BLaER1 (cell line): ENCODE results near the gene DIP2C.

Source experiments
- H3K27ac ChIP-seq: shearing (Covaris generic); formaldehyde crosslinking; 2 replicates; pipeline ENCODE4 v1.8.1; 2022
- H3K27me3 ChIP-seq: shearing (Covaris generic); formaldehyde crosslinking; 2 replicates; pipeline ENCODE4 v1.8.1; 2022
- H3K36me3 ChIP-seq: shearing (Covaris generic); formaldehyde crosslinking; 2 replicates; pipeline ENCODE4 v1.8.1; 2022
- H3K4me1 ChIP-seq: shearing (Covaris generic); formaldehyde crosslinking; 2 replicates; pipeline ENCODE4 v1.8.1; 2022
- H3K4me2 ChIP-seq: shearing (Covaris generic); formaldehyde crosslinking; 2 replicates; pipeline ENCODE4 v1.8.1; 2022
- H3K4me3 ChIP-seq: shearing (Covaris generic); formaldehyde crosslinking; 2 replicates; pipeline ENCODE4 v1.8.1; 2022
- H3K9ac ChIP-seq: shearing (Covaris generic); formaldehyde crosslinking; 2 replicates; pipeline ENCODE4 v1.8.1; 2022
- H3K9me3 ChIP-seq: shearing (Covaris generic); formaldehyde crosslinking; 2 replicates; pipeline ENCODE4 v1.8.1; 2022
- H4K20me1 ChIP-seq: shearing (Covaris generic); formaldehyde crosslinking; 2 replicates; pipeline ENCODE4 v1.8.1; 2022
- Cebpa-rat ChIP-seq: shearing (Covaris generic); IDR thresholded peaks from 2 replicates; pipeline ENCODE4 v1.8.1; 2022

DIP2C gene

GRCh38 chr10:287814-288213 lies 401.7 kb downstream of the DIP2C start:
- H3K9ac ChIP-seq, result no peak overlapping the region
- no peak for TF ChIP-seq Cebpa-rat
- peaks cover 90% of the 10 kb centered on the region for H3K36me3 ChIP-seq
- no peaks in the 10 kb centered on the region for H3K27me3 ChIP-seq
- H3K4me2 ChIP-seq, result no peak overlapping the region
- peaks cover 6% of the 10 kb centered on the region for H3K4me1 ChIP-seq
- no peak overlapping the region for H3K4me3 ChIP-seq
- H4K20me1 ChIP-seq, result no peaks in the 10 kb centered on the region
- H3K27ac ChIP-seq, result no peak overlapping the region
- H3K9me3 ChIP-seq, result no peaks in the 10 kb centered on the region

- no peaks in the 10 kb centered on the region for H3K4me1 ChIP-seq
- no peaks in the 10 kb centered on the region for H3K27me3 ChIP-seq
- H3K9me3 ChIP-seq, result no peaks in the 10 kb centered on the region
- no peak overlapping the region for H3K27ac ChIP-seq
- no peak overlapping the region for H3K9ac ChIP-seq
- no peak for TF ChIP-seq Cebpa-rat
- H3K4me3 ChIP-seq, result no peak overlapping the region
- H3K36me3 ChIP-seq, result peaks cover 94% of the 10 kb centered on the region
- no peaks in the 10 kb centered on the region for H4K20me1 ChIP-seq
- no peak overlapping the region for H3K4me2 ChIP-seq
These were observed 402.3 kb downstream of the DIP2C start for GRCh38 chr10:287026-287709.

- H3K4me3 ChIP-seq, result no peak overlapping the region
- no peak overlapping the region for H3K9ac ChIP-seq
- H3K9me3 ChIP-seq, result no peaks in the 10 kb centered on the region
- H4K20me1 ChIP-seq, result no peaks in the 10 kb centered on the region
- H3K27me3 ChIP-seq, result no peaks in the 10 kb centered on the region
- H3K4me1 ChIP-seq, result no peaks in the 10 kb centered on the region
- no peak for TF ChIP-seq Cebpa-rat
- H3K27ac ChIP-seq, result no peak overlapping the region
- peaks cover 92% of the 10 kb centered on the region for H3K36me3 ChIP-seq
- H3K4me2 ChIP-seq, result no peak overlapping the region
These were observed 404.3 kb downstream of the DIP2C start for GRCh38 chr10:285216-285615.

GRCh38 chr10:283916-284356 lies 405.5 kb downstream of the DIP2C start:
- Histone ChIP-seq H3K4me2 (no peak overlapping the region), H4K20me1 (no peaks in the 10 kb centered on the region), H3K4me3 (no peak overlapping the region), H3K9ac (no peak overlapping the region), H3K27ac (no peak overlapping the region), H3K9me3 (no peaks in the 10 kb centered on the region), H3K27me3 (no peaks in the 10 kb centered on the region), H3K4me1 (no peaks in the 10 kb centered on the region), H3K36me3 (peaks cover 92% of the 10 kb centered on the region)
- TF ChIP-seq Cebpa-rat, result no peak

- Histone ChIP-seq H3K4me2 (no peak overlapping the region), H3K27ac (no peak overlapping the region), H4K20me1 (no peaks in the 10 kb centered on the region), H3K4me3 (no peak overlapping the region), H3K36me3 (peaks cover 92% of the 10 kb centered on the region), H3K9ac (no peak overlapping the region), H3K27me3 (no peaks in the 10 kb centered on the region), H3K9me3 (no peaks in the 10 kb centered on the region), H3K4me1 (no peaks in the 10 kb centered on the region)
- no peak for TF ChIP-seq Cebpa-rat
These were observed 406.4 kb downstream of the DIP2C start for GRCh38 chr10:283140-283479.

DNA sequence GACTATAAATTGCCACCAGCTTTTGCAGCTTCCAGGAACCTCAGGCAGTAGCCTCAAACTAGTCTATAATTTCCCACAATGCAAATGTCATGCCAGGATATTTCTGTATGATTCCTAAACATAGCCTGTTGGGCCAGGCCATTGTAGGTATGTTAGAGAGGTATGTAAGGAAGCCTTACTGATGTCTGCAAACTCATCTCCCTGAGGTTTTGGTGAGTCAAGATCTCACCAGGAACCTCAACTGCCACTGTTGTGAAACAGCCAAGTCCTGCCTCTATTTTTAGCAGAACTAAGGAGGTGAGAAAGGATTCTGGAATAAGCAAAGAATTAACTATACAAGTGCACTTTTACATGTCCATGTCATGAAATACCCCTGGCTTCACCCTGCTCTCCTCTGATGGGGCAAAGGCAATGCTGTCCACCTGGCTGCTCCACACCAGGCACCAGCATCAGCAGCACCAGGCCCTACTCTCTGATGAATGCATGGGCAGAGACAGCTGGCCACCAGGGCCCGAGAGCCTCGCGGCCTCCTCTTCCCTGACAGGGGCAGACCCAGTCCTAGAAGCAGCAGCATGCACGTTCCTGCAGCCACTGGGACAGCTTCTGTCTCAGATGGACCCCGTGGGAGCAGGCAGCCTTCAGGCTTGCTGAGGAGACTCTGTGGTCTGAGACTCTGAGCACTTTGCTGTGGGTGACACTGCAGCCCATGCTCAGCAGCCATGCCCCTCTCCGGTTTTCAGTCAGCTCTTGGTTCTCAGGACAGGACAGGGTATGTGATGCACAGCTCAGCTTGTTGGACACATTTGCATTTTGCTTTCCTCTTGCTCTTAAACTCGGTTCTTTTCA lies 407.0 kb downstream of the DIP2C start:
- Histone ChIP-seq H3K4me3 (no peak overlapping the region), H3K9me3 (no peaks in the 10 kb centered on the region), H3K36me3 (peaks cover 93% of the 10 kb centered on the region), H3K27ac (no peak overlapping the region), H3K27me3 (no peaks in the 10 kb centered on the region), H3K9ac (no peak overlapping the region), H3K4me2 (no peak overlapping the region), H3K4me1 (peaks cover 4% of the 10 kb centered on the region), H4K20me1 (no peaks in the 10 kb centered on the region)
- TF ChIP-seq Cebpa-rat, result no peak

DNA sequence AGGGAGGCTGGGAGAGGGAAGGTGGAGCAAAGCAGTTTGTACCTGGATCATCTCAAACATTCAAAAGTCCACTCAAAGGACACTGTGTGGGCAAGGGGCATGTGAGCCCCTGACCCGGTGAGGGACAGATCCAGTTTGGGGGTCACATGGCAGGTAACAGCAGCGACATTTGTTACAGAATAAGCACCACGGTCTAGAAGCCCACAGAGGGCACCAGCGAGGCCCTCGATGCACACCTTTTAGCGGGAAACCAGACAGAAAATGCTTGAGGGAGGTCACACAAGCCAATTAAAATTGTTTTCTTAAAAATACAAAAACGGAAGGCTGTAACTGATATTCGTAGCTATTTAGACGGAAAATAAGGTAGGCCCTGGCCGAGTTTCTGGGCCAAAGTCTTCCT lies 409.8 kb downstream of the DIP2C start:
- no peaks in the 10 kb centered on the region for H3K9me3 ChIP-seq
- no peak for TF ChIP-seq Cebpa-rat
- no peaks in the 10 kb centered on the region for H3K27me3 ChIP-seq
- H4K20me1 ChIP-seq, result no peaks in the 10 kb centered on the region
- no peak overlapping the region for H3K27ac ChIP-seq
- H3K4me1 ChIP-seq, result peaks cover 17% of the 10 kb centered on the region
- H3K4me2 ChIP-seq, result no peak overlapping the region
- H3K4me3 ChIP-seq, result no peak overlapping the region
- H3K9ac ChIP-seq, result no peak overlapping the region
- peaks cover 81% of the 10 kb centered on the region for H3K36me3 ChIP-seq

GRCh38 chr10:279232-279631 lies 410.2 kb downstream of the DIP2C start:
- no peak overlapping the region for H3K9ac ChIP-seq
- peaks cover 21% of the 10 kb centered on the region for H3K4me1 ChIP-seq
- no peak for TF ChIP-seq Cebpa-rat
- peaks cover 77% of the 10 kb centered on the region for H3K36me3 ChIP-seq
- H3K4me3 ChIP-seq, result no peak overlapping the region
- no peaks in the 10 kb centered on the region for H3K9me3 ChIP-seq
- H4K20me1 ChIP-seq, result no peaks in the 10 kb centered on the region
- H3K27ac ChIP-seq, result no peak overlapping the region
- H3K27me3 ChIP-seq, result no peaks in the 10 kb centered on the region
- H3K4me2 ChIP-seq, result no peak overlapping the region

DNA sequence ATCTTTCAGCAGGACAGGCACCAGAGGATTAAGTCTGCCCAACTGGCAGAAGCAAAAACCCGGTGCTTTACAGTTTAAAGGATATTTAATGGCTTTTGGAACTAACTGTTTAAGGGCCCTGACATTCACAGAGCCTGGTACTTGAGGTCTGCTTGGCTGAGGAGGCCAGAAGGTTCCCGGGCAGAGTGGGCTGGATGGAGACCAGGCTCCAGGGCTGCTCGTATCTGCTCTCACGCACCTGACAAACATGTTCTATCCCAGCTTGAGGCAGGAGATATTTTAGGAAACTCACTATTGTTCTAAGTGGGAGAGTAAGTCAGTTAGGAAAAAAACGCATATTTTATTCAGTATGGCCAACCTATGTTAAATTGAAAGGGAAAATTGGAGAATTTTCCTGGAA lies 410.8 kb downstream of the DIP2C start:
- Histone ChIP-seq H3K4me3 (no peak overlapping the region), H3K4me1 (peaks cover 21% of the 10 kb centered on the region), H3K4me2 (no peak overlapping the region), H3K27ac (no peak overlapping the region), H3K36me3 (peaks cover 71% of the 10 kb centered on the region), H4K20me1 (no peaks in the 10 kb centered on the region), H3K9me3 (no peaks in the 10 kb centered on the region), H3K27me3 (no peaks in the 10 kb centered on the region), H3K9ac (no peak overlapping the region)
- no peak for TF ChIP-seq Cebpa-rat

DNA sequence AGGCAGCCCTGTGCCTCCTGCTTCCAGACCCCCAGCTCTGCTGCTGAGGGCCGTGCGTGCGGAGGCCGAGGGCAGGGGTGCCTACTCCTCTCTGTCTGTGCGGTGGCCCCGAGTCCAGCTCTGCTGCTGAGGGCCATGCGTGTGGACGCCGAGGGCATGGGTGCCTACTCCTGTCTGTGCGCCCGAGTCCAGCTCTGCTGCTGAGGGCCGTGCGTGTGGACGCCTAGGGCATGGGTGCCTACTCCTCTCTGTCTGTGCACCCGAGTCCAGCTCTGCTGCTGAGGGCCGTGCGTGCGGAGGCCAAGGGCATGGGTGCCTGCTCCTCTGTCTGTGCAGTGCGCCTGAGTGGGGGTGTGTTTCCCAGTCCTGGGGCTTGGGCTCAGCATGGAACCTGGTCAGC lies 411.5 kb downstream of the DIP2C start:
- no peak for TF ChIP-seq Cebpa-rat
- H3K4me2 ChIP-seq, result no peak overlapping the region
- no peak overlapping the region for H3K27ac ChIP-seq
- peaks cover 71% of the 10 kb centered on the region for H3K36me3 ChIP-seq
- no peak overlapping the region for H3K9ac ChIP-seq
- no peaks in the 10 kb centered on the region for H3K27me3 ChIP-seq
- no peak overlapping the region for H3K4me3 ChIP-seq
- no peaks in the 10 kb centered on the region for H3K9me3 ChIP-seq
- H3K4me1 ChIP-seq, result peaks cover 21% of the 10 kb centered on the region
- no peaks in the 10 kb centered on the region for H4K20me1 ChIP-seq
